Spinal cord (tissue), 10 donors: ENCODE measurements around the gene CASK. TPM values are rescaled to one million over a fixed set of nuclear protein-coding genes. Genes with fewer than 3 reads are reported as not detected.

Experiments
- DNase-seq, 6 donors: peaks; one replicate each; pipeline versions ENCODE4 v3.0.0 to v3.0.0-alpha.2; 2013 to 2015; ENCODE audit warnings: low spot score in 6 of 6, low read depth in 4 of 6
- H3K27ac ChIP-seq: one replicate; pipeline ENCODE4 v1.5.1; 2013; ENCODE audit warnings: low read depth, low read length, control low read depth
- H3K27me3 ChIP-seq: one replicate; pipeline ENCODE4 v1.6.1; 2013; ENCODE audit warnings: low read length; ENCODE audit not compliant: control insufficient read depth, insufficient read depth
- H3K36me3 ChIP-seq: one replicate; pipeline ENCODE4 v1.6.1; 2013; ENCODE audit warnings: low read length; ENCODE audit not compliant: control insufficient read depth, insufficient read depth
- H3K4me1 ChIP-seq: one replicate; pipeline ENCODE4 v1.6.1; 2013; ENCODE audit warnings: low read length; ENCODE audit not compliant: control insufficient read depth, insufficient read depth
- H3K4me3 ChIP-seq: one replicate; pipeline ENCODE4 v1.5.1; 2013; ENCODE audit warnings: low read depth, low read length, control low read depth
- H3K9me3 ChIP-seq: one replicate; pipeline ENCODE4 v1.6.1; 2013; ENCODE audit warnings: low read length; ENCODE audit not compliant: control insufficient read depth, insufficient read depth
- WGBS: methylation state at CpG from one replicate; pipeline ENCODE4 v1.1.5; 2013; ENCODE audit warnings: missing lambda C conversion rate; ENCODE audit not compliant: insufficient coverage; 5-methylcytosine and 5-hydroxymethylcytosine counted together
- polyA plus RNA-seq, 2 donors: library from polyadenylated mRNA; unstranded; fragments of 120-200 nt; gene quantifications; one replicate each; pipeline ENCODE4 v1.2.1, GENCODE V29; 2013; ENCODE audit not compliant: insufficient read length in 2 of 2
- total RNA-seq, 2 donors: library from RNA; depleted of rRNA in 1 of 2; stranded (reverse); fragments of 120-200 nt in 1 of 2; fragments of >200 nt in 1 of 2; gene quantifications; one replicate each; pipeline versions ENCODE4 v1.2.3 to v1.2.4, GENCODE V29; 2013 to 2014
- donor health status: healthy.

Gene CASK
- total and polyA plus RNA-seq, 4 donors = 45.0 to 91.1 (median 57.9) TPM

GRCh38 chrX:41491267-41492004, 431.9 kb downstream of the CASK start:
- peak overlapping the region; percentile 52 for H3K27ac ChIP-seq
- WGBS = 54% methylated on average over 8 of the region's 12 CpGs
- H3K4me3 ChIP-seq = no peak overlapping the region
- H3K27me3 ChIP-seq = peaks cover 6% of the 10 kb centered on the region
- H3K4me1 ChIP-seq = no peaks in the 10 kb centered on the region
- H3K9me3 ChIP-seq = no peaks in the 10 kb centered on the region
- peak in 3 of 6 donors; percentile 23 to 50 (median 43) for DNase-seq
- H3K36me3 ChIP-seq = no peaks in the 10 kb centered on the region

- Histone ChIP-seq H3K9me3 (no peaks in the 10 kb centered on the region), H3K36me3 (no peaks in the 10 kb centered on the region), H3K27me3 (peaks cover 6% of the 10 kb centered on the region), H3K4me1 (no peaks in the 10 kb centered on the region), H3K27ac (no peak overlapping the region), H3K4me3 (no peak overlapping the region)
- no peak for DNase-seq
- 95% methylated on average over 3 of the region's 3 CpGs for WGBS
Measured at GRCh38 chrX:41490446-41490845, 432.9 kb downstream of the CASK start.

DNA sequence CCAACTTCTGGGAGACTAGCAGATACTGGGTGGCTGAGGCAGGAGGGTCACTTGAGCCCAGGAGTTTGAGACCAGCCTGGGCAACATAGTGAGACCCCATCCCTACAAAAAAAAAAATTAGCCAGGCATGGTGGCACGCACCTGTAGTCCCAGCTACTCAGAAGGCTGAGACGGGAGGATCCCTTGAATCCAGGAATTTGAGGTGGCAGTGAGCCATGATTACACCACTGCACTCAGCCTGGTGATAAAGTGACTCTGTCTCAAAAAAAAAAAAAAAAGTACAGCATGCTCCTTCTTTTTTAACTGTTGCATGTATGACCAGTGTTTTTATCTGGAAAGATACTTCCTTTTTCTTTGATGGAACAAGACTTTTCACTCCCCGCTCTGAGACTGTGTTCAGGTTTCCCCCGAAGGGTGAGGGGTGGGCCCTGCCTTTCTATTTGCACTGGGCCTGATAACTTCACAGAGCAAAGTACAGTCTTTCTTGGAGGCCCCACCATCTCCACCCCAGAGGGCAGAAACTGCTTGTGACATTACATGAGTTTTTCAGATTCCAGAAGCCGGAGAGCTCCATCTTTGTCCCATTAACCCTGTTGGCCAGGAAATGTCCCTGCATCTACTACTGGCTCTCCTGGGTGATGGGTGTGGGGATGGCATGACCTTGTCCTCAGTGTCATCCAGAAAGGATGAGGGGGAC, 441.1 kb downstream of the CASK start:
- no peak for DNase-seq
- no peaks in the 10 kb centered on the region for H3K9me3 ChIP-seq
- H3K36me3 ChIP-seq = no peaks in the 10 kb centered on the region
- no peak overlapping the region for H3K27ac ChIP-seq
- 59% methylated on average over 3 of the region's 5 CpGs for WGBS
- H3K27me3 ChIP-seq = peaks cover 13% of the 10 kb centered on the region
- H3K4me1 ChIP-seq = peaks cover 12% of the 10 kb centered on the region
- no peak overlapping the region for H3K4me3 ChIP-seq

DNA sequence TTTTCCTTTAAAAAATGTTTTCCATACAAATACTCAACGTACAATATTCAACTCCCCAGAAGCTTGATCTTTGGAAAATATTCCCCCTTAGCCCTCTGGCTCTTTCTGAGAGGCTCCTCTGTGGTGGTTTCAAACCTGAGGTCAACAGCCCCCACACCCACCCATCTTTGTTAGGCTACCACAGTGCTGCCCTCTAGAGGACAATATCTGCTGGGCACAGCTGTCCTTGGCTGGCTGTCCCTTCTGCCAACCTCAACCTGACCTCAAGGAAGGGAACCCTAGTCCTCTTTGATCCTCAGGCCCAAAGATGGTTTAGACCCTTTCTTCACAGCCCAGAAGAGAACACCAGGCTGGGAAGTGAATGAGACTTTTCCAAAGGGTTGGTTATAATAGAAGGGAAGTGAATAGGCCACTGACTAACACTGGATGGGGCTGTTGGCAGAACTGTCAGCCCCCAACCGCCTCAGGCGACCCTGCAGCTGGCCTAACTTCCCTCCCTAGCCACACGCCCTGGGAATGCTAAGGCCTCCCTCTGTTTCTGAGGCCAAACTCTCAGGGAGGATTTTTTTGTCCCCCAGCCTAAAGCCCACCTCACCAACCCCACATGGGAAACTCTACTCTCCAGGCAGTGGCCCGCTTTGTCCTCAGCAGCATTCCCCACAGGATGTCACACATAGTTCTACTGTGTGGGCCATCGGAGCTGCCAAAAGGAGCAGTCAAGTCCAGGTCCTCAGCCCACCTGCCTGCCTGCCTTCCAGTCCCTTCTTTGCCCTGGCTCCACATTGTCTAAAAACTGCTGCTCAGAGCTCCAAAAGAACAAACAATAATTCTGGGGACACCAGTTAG, 441.9 kb downstream of the CASK start:
- DNase-seq = no peak
- peaks cover 13% of the 10 kb centered on the region for H3K27me3 ChIP-seq

DNA sequence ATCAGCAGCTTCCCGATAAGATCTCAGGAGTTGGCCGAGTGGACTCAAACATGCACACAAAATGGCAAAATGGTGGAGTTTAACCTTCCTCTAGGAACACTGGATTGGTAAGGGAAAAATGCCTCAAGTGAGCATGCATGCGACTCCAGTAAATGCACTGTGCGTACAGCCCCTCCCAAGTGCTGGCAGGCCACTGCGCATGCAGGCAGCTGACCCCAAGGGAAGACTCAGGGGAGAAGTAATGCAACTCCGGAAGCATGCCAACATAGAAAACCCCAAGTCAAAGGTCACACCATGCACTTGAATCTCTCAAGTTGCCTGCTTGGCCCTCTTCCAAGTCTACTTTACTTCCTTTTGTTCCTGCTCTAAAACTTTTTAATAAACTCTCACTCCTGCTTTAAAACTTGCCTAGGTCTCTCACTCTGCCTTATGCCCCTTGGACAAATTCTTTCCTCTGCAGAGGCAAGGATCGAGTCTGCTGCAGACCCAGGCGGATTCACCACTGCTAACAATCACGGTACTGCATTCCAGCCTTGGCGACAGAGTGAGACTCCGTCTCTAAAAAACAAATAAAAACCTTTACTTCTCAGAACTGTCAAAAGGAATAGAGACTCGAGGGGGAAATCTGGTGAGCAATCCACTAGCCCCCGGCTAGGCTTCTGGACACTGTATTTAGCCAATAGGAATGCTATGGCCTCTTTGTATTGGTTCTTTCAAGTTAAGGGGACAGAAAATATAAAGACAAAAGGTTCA, 442.7 kb downstream of the CASK start:
- Histone ChIP-seq H3K27ac (no peak overlapping the region), H3K4me1 (peaks cover 27% of the 10 kb centered on the region), H3K36me3 (no peaks in the 10 kb centered on the region), H3K9me3 (no peaks in the 10 kb centered on the region), H3K27me3 (peaks cover 18% of the 10 kb centered on the region), H3K4me3 (no peak overlapping the region)
- DNase-seq = no peak
- WGBS = 92% methylated on average over 7 of the region's 13 CpGs

More for the DNA sequence above, 441.9 kb downstream of the CASK start:
- H3K36me3 ChIP-seq = no peaks in the 10 kb centered on the region
- 58% methylated on average over 6 of the region's 6 CpGs for WGBS
- no peak overlapping the region for H3K4me3 ChIP-seq
- peaks cover 19% of the 10 kb centered on the region for H3K4me1 ChIP-seq
- H3K27ac ChIP-seq = peak overlapping the region; percentile 15
- no peaks in the 10 kb centered on the region for H3K9me3 ChIP-seq

- Histone ChIP-seq H3K9me3 (no peaks in the 10 kb centered on the region), H3K4me1 (peaks cover 39% of the 10 kb centered on the region), H3K4me3 (no peak overlapping the region), H3K27me3 (peaks cover 17% of the 10 kb centered on the region), H3K27ac (peak overlapping the region; percentile 75), H3K36me3 (peaks cover 4% of the 10 kb centered on the region)
- peak in 3 of 6 donors; percentile 51 to 80 (median 78) for DNase-seq
- WGBS = 14% methylated on average over 4 of the region's 6 CpGs
Measured at GRCh38 chrX:41478381-41478911, 444.9 kb downstream of the CASK start.

- Histone ChIP-seq H3K4me3 (no peak overlapping the region), H3K27me3 (peaks cover 6% of the 10 kb centered on the region), H3K36me3 (peaks cover 4% of the 10 kb centered on the region), H3K27ac (peak overlapping the region; percentile 86), H3K9me3 (peaks cover 3% of the 10 kb centered on the region), H3K4me1 (peaks cover 35% of the 10 kb centered on the region)
- WGBS = 8% methylated on average over 8 of the region's 12 CpGs
- DNase-seq = peak in 3 of 6 donors; percentile 36 to 81 (median 81)
Measured at GRCh38 chrX:41475591-41476241, 447.6 kb downstream of the CASK start.

- DNase-seq = peak in 3 of 6 donors; percentile 44 to 74 (median 55)
- Histone ChIP-seq H3K4me1 (peaks cover 35% of the 10 kb centered on the region), H3K27ac (peak overlapping the region; percentile 86), H3K4me3 (no peak overlapping the region), H3K36me3 (peaks cover 4% of the 10 kb centered on the region), H3K9me3 (peaks cover 3% of the 10 kb centered on the region), H3K27me3 (peaks cover 6% of the 10 kb centered on the region)
- no CpG with 5 or more reads among the region's 6 CpGs for WGBS
Measured at GRCh38 chrX:41475191-41475590, 448.2 kb downstream of the CASK start.
